GM04504 (cell line): ENCODE results near the gene DPH7.
A peak's percentile ranks its signal among the peaks of the same experiment; 100 is the strongest.
"Not testable (repeated sequence)": the region's sequence is repeated elsewhere in the genome, so short reads cannot be mapped to it uniquely, and the experiment has no call there.

ENCODE experiments used
- DNase-seq: peaks from one replicate; pipeline ENCODE4 v3.0.0-alpha.2; 2012; ENCODE audit warnings: low read depth

Gene DPH7

GRCh38 chr9:137606005-137606621 lies 27.4 kb upstream of the DPH7 start:
- no peak for DNase-seq

- DNase-seq: peak; percentile 77
These were observed 26.6 kb upstream of the DPH7 start, which contains the start of gene ARRDC1 for GRCh38 chr9:137605121-137606004. Gene ARRDC1, plus strand, starts transcription at chr9:137605686. Its CDS starts 32 bp downstream, at chr9:137605718.

GRCh38 chr9:137604345-137605086 lies 25.8 kb upstream of the DPH7 start:
- no peak for DNase-seq

DNA sequence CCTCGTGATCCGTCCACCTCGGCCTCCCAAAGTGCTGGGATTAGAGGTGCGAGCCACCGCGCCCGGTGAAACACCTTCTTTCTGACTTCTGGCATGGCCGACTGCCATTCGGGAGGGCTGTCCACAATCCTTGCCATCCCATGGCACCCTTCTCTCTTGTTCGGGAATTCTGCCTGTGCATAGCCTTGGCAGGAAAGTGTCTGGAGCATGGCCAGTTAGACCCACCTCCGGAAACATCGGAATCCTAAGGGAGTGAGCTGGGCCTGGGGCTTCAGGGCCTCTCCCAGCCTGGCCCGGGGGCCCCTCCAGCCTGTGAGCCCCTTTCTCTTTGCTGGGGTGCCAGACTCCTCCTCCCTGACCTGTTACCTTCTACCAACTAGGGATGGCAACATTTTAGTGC lies 25.2 kb upstream of the DPH7 start:
- DNase-seq: no peak

GRCh38 chr9:137602661-137603060 lies 23.9 kb upstream of the DPH7 start:
- no peak for DNase-seq

DNA sequence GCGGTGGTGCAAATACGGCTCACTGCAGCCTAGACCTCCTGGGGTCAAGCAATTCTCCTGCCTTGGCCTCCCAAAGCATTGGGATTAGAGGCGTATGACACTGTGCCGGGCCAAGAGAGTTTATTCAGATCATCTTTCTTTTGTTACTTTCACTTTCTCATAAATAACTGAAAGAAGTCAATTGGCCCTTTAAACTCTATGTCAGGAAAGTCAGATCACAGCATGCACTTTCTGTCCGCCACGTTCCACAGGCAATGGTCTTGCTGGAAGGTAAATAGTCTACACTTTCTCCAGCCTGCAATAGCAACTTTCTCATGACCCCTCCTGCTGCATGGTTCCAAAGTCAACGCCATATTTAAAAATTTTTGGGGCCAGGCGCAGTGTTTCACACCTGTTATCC lies 20.2 kb upstream of the DPH7 start:
- DNase-seq: no peak

DNA sequence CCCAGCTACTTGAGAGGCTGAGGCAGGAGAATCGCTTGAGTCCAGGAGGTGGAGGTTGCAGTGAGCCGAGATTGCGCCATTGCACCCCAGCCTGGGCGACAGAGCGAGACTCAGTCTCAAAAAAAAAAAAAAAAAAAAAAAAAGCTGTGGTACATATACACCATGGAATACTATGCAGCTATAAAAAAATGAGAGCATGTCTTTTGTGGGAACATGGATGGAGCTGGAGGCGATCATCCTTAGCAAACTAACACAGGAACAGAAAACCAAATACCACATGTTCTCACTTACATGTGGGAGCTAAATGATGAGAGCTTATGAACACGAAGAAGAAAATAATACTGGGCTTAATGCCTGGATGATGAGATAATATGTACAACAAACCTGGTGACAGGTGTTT lies 17.9 kb upstream of the DPH7 start:
- DNase-seq: not testable (repeated sequence)

DNA sequence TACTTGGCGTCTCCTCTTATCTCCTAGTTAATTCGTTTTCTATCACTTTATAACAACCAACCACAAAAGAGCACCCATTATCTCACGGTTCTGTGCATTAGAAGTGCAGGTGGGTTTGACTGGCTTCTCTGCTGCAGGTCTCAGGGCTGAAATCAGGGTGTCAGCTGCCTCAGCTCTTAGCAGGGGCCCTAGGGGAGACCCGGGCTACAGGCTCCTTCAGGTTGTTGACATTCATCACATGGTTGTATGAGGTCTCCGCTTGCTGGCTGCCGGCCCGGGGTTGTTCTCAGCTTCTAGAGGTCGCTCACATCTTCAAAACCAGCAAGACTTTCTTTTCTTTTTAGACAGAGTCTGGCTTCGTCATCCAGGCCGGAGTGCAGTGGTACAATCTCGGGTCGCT lies 14.5 kb upstream of the DPH7 start:
- no peak for DNase-seq

DNA sequence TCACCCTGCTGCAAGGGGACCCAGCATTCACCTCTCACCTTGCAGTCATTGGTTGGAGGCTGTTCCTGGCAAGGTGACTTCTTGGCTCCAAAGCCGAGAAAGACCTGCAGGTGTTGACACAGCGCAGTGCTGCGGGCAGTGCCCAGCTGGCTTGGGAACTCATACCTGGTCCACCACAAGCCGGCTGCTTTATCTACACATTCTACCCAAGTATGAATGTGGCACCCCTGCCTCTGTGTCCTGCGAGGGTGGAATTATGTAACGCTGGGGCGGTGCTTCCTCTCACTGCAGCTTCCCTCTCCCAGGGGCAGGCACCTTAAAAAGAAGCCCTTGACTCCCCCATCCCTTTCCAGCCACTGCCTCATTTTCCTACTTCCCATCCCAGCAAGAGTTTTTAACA lies 14.0 kb upstream of the DPH7 start:
- no peak for DNase-seq

DNA sequence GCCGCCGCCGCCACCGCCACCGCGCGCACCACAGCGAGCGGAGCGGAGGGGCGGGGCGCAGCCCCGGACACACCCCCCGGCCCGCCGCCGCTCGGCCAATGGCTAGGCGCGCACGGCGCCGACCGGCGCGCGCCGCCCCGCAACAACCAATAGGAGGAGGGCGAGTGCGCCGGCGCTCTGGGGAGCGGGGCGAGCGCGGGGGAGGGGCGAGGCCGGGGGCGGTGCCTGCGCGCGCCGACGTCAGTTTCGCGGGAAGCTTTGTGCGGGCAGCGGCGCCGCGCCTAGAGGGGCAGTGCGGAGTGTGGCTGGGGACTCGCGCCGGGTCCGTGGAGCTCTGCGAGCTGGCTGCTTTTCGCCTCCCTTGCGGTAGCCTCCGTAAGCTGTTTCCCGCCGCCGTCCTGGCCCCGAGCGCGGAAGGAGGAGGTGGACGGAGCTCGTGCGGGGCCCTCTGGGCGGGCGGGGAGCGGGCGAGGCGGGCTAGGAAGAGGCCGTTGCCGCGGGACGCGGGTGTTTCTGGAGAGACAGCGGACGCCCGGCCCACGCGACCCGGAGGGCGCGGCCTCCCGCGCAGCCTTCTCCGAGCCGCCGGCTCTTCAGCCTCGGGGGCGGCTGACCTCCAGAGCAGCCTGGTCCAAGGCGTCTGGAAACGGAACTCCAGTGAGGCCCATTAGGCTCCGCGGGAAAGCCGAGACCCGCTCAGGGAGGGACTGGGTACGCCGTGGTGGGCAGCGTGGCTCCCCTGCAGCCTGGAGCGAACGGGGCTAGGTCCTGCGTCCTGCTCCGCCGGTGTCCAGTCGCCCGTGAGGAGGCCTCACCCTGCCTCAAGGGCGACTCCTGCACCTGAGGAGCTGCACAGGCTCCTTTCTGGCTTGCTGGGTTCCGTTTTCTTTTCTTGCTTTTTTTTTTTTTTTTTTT lies 12.0 kb upstream of the DPH7 start, which contains the start of gene ZMYND19:
ZMYND19 (minus strand) TSS at position 44 of the 915 bp plus-strand sequence. CDS start 249 bp downstream, outside the sequence.
- DNase-seq: peak; percentile 72

DNA sequence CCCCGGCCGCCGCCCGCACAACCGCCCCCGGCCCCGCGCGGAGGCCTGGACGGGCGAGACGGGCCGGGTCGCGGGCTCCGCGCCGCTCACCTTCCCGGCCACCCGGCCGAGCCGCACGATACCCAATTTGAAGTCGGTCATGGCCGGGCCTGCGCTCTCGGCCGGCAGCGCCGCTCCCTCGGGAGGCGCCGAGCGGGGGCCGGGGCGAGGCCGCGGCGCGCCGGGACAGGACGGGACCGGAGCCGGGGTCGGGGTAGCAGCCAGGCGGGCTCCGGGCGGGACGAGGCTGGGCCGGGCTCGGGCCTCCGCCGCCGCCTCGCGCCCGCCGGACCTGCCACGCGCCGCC lies 11.4 kb upstream of the DPH7 start:
- DNase-seq: no peak

DNA sequence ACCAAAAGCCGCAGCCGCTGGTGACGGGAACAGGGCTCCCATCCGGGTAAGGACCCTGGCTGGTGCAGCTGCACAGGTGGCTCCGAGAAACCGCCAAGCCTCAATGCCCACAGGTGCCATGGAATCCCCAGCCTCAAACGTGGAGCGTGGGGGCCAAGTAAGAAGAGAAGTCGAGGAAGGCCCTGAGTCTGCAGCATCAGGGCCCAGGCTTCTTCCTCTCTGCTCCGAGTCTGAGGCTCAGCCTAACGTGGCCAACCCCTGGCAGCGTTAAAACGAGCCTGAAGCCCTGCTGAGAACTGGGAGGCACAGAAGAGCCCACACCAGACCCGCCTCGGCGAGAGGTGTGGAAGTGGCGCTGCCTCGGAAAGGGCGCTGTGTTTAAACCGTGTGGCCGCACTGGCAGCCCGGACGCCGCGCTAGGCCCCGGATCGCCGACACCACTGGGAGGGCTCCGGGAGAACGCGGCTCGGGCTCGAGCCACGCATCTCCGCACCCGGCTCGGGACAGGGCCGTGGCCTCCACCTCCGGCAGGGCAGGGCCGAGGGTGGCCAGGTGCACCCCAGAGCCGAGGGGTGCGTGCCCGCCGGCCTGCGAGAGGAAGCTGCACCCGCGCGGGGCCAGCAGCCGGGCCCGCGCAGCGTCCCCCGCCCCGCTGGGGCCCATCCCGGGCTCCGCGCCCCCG lies 10.9 kb upstream of the DPH7 start:
- DNase-seq: no peak

- DNase-seq: no peak
These were observed 10.2 kb upstream of the DPH7 start for GRCh38 chr9:137588891-137589290.

DNA sequence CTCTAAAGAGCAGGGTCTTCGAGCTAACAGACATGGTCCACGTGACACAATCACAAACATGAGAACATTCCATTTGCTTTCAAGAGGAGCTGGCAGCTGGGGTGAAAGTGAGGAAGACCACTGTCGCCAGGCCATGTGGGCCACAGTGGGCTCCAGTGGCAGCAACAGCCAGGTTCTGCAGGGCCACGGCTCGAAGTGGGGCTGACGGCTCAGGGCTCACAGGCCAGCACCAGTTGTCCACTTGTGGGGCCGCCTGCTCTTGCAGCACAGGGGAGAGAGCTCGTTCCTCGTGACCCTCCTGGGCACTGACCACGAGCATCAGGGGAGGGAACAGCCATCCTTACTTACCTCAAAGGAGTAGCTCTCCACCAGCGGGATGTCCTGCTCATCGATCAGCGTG lies 9.6 kb upstream of the DPH7 start:
- DNase-seq: no peak

- no peak for DNase-seq
These were observed 8.1 kb upstream of the DPH7 start for GRCh38 chr9:137586854-137587253.

DNA sequence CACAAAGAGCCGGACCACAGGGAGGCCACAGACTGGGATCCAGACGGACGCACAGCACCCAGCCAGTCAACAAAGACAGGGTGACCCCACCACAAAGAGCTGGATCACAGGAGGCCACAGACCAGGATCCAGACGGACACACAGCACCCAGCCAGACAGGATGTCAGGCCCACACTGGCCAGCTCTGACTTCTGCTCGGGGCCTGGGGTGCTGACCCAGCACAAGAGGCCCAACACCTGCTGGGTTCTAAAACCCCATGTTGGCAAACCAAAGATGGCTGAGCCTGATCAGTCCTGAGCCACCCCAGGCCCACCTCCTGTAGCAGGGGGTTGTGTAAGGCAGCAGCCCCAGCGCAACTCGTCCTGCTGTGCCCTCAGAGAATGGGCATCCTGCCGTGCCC lies 5.2 kb upstream of the DPH7 start:
- no peak for DNase-seq

DNA sequence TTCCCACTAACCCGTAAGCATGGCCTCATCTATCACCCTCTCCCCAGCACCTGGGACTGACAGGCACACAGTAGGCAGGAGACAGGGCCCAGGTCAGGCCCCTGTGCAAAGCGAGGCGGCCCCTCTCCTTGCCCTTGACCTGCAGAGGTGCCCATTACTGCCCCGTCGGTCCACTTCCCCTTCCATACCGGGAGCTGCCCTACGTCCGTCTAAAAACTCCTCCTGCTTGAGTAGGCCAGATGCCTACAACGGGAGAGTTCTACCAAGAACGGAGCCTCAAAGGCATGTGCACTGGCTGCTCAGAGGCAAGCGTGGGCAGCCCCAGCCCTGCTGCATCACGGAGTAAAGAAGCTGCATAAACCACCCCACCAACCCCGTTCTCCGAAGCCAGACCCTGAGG lies 4.6 kb upstream of the DPH7 start:
- DNase-seq: no peak

GRCh38 chr9:137582286-137582860 lies 3.6 kb upstream of the DPH7 start:
- DNase-seq: no peak

DNA sequence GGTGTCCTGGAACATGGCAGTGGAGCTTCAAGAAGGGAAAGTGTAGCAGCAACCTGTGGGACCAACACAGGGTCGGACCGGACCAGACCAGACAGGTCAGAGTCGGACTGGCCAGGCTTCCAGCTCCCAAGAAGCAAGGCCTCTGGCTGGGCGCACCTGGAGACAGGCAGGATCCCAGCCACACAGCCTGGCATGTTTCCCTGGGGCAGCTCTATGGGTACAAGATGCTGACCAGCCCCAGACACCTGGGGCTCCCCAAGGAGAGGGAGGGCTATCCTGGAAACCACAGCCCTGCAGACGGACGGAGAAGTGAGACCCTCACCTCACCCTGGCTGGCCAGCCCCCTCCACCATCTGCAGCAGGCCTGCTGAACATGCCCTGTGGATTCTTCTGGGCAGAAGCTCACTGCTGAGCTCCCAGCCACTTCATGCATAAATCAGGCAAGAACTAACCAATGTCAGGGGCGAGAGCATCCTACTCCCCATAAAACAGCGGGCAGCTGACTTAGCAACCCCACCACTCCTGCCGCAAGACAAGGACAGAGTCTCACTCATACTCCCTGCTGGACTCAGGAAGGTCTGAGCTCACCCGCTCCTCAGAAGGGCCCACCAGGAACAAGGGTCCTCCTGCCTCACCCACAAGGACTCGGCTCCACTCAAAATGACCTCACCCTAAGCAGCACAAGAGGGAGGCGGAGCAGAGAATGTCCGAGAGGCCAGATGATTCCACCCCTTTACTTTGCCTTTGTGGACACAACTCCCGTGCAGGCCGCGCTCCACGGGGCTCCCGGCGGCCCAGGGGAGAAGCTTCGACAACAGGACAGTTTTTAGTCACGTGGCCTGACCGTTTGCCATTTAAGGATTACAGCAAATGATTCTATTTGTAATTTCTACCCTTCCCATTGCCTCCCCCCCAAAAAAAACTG lies 2.9 kb upstream of the DPH7 start:
- no peak for DNase-seq

- DNase-seq: no peak
These were observed 2.2 kb upstream of the DPH7 start for GRCh38 chr9:137580954-137581322.
